Adipocyte (in vitro differentiated cells): ENCODE results near the gene F3.

Experiments
- DNase-seq: peaks from one replicate; pipeline ENCODE4 v3.0.0-alpha.2; 2015; ENCODE audit warnings: low read depth
- H3K27me3 ChIP-seq: replicated peaks from 2 replicates; pipeline ENCODE4 v1.7.0; 2013; ENCODE audit warnings: mild to moderate bottlenecking, low read length, moderate library complexity; ENCODE audit not compliant: control insufficient read depth, insufficient read depth
- H3K36me3 ChIP-seq: 2 replicates; pipeline ENCODE4 v1.7.0; 2013; ENCODE audit warnings: low read length, mild to moderate bottlenecking, moderate library complexity; ENCODE audit not compliant: control insufficient read depth, insufficient read depth, severe bottlenecking
- H3K4me1 ChIP-seq: 2 replicates; pipeline ENCODE4 v1.7.0; 2013; ENCODE audit warnings: mild to moderate bottlenecking, low read length, moderate library complexity; ENCODE audit not compliant: control insufficient read depth, insufficient read depth
- H3K4me3 ChIP-seq: 2 replicates; pipeline ENCODE4 v1.7.0; 2013; ENCODE audit warnings: mild to moderate bottlenecking, low read length, moderate library complexity
- H3K9ac ChIP-seq: 2 replicates; pipeline ENCODE4 v1.7.0; 2013; ENCODE audit warnings: mild to moderate bottlenecking, low read length, moderate library complexity
- H3K9me3 ChIP-seq: 2 replicates; pipeline ENCODE4 v1.7.0; 2013; ENCODE audit warnings: mild to moderate bottlenecking, low read length, moderate library complexity; ENCODE audit not compliant: control insufficient read depth

F3 gene

DNA sequence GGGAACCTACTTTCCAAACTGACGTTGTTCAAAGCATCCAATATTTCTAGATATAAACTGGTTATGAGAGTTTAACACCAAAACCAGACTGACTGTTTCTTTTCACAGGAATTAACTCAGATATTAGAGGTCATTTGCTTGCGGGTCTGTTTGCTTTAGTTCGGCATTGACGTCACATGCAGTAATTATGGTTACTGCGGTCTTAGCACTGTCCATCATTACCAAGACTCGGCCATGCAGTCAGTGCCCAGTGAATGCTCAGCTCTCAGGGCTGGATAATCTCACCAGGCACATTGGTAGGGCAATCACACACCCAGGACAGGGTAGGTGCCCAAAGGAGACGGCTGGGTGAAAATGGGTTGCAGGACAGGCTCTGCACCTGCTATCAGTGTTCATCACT lies 9.9 kb upstream of the F3 start:
- no peak for DNase-seq
- H3K36me3 ChIP-seq: no peaks in the 10 kb centered on the region
- H3K4me1 ChIP-seq: peaks cover 16% of the 10 kb centered on the region
- no peak overlapping the region for H3K4me3 ChIP-seq
- H3K9me3 ChIP-seq: no peaks in the 10 kb centered on the region
- H3K27me3 ChIP-seq: no peaks in the 10 kb centered on the region
- H3K9ac ChIP-seq: no peak overlapping the region

DNA sequence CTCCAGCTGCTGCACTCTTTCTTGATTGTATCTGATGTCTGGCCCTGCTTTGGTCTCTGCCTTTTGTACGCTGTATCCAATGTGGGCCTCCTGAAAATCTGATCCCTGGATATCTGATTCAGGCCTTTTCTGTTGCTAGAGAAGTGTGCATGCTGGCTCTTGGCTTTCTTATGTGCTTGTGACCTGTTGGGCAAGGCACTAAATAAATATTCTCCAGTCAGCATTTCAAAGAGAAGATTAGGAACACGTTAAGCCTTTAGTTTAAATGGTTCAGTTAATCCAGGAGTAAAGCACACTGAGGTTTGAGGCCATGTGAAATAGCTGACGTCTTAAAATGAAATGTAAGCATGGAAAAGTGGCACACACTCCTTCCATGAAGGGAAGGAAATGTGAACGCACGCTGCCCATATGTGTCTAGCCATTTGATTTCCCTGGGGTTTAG lies 9.3 kb upstream of the F3 start:
- peak; percentile 30 for DNase-seq
- Histone ChIP-seq H3K4me1 (peaks cover 17% of the 10 kb centered on the region), H3K27me3 (no peaks in the 10 kb centered on the region), H3K9ac (no peak overlapping the region), H3K9me3 (no peaks in the 10 kb centered on the region), H3K36me3 (no peaks in the 10 kb centered on the region), H3K4me3 (no peak overlapping the region)

DNA sequence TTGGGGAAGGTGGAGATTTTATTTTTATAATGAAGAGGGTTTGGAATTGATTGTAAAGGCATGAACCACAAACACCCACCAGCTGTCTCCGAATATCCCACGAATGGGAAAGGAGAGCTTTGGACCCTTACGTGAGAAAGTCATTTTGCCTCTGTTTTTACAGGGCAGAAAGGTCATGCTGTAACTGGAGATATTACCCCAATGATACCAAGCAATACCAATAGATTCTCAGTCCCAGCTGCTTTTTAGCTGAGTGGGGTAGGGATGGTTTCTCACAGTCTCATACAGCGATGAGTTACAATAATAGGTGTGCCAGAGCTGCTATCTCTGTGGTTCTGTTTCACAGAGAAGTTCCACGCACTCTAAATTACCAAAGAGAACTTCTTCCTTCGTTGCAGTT lies 8.8 kb upstream of the F3 start:
- H3K4me1 ChIP-seq: peaks cover 21% of the 10 kb centered on the region

DNA sequence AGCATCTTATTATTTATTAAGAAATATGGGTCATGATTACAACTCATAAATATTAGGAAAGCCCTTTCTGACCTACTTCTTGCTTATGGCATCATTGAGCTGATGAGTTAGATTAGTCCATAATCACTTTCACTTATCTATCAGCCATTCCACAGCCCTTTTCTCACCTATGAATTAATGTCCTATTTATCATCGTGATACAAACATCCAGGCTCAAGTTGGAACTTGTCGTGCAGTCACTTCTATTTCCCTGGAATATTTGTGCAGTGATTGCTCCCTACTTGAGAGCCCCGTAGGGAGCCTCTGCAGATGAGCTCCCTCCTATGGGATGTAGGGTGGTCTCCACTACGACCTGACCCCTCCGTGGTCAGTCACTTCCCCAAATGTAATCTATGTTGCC lies 8.1 kb upstream of the F3 start:
- DNase-seq: no peak
- Histone ChIP-seq H3K36me3 (no peaks in the 10 kb centered on the region), H3K4me1 (peaks cover 27% of the 10 kb centered on the region), H3K27me3 (no peaks in the 10 kb centered on the region), H3K9ac (no peak overlapping the region), H3K9me3 (no peaks in the 10 kb centered on the region), H3K4me3 (no peak overlapping the region)

More for the DNA sequence above, 8.8 kb upstream of the F3 start:
- no peak for DNase-seq
- Histone ChIP-seq H3K9ac (no peak overlapping the region), H3K9me3 (no peaks in the 10 kb centered on the region), H3K4me3 (no peak overlapping the region), H3K36me3 (no peaks in the 10 kb centered on the region), H3K27me3 (no peaks in the 10 kb centered on the region)

DNA sequence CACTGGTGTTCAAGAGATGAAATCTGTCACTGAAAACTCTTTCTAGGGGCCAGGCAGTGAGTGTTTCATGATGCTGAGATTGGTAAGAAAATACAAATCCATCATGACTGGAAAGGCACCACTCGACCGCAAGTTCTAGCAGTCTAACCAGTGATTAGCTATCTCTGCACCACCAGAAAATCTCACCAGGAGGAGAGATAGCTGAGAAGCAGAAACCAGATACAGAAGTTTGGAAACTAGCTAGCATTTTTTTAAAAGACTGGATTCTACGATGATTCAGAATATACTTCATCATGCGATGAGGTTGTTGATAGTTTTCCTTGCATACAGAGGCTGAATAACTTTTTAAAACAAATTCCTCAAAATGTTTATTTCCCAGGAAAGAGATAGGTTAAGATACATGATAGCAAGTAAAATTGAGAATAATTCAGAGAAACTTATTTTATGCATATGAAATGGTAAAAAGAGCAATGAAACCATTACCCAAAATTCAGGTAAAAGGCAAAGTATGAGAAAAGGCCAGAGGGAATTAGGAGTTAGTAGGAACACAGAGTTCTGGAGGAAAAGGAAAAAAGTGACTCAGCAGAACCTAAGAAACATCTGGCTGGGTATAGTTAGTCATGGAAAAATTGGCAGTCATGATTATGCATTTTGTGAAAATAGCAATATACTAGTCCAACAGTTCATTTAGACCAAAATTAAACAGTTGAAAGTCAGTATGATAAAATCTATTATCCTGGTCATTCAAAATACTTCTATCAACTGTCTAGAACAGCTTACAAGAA lies 3.3 kb upstream of the F3 start:
- Histone ChIP-seq H3K27me3 (no peaks in the 10 kb centered on the region), H3K9ac (peak overlapping the region; percentile 91), H3K4me1 (peaks cover 40% of the 10 kb centered on the region), H3K36me3 (peaks cover 3% of the 10 kb centered on the region), H3K9me3 (no peaks in the 10 kb centered on the region), H3K4me3 (peak overlapping the region; percentile 73)
- DNase-seq: peak; percentile 89

DNA sequence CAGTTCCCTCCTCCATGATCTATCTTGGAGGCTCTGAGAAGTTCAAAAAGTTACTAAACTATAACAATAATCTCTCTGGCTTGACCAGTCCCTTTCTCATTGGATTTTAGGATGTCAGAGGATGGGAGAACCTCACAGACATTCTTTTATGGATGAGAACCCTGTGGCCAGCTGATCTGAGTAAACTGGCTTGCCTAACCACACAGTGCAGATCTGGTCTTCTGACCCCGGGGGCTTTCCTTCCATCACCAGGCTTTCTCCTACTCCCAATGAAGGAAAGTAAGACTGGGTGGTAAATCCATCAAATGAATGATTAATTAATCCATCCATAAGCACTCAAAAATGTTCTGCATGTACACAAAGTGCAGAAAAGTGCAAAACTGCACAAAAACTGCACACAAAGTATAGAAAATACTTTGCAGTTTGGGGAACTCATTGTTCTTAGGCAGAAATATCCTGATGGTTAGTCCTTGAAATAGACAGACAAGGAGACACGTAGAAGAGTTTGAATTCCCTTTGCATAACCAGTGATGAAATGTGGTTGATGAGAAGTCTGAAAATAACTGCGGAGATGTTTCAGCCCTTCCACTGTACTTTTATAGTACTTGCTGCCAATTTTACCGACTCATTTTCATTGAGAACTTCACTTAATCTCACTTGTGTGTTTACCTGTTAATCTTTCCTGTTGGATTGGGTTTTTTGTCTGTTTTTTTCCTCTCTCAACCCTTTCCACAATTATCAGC lies 2.5 kb upstream of the F3 start:
- peaks cover 44% of the 10 kb centered on the region for H3K4me1 ChIP-seq
- H3K9me3 ChIP-seq: no peaks in the 10 kb centered on the region
- H3K36me3 ChIP-seq: peaks cover 9% of the 10 kb centered on the region
- H3K9ac ChIP-seq: peak overlapping the region; percentile 91
- H3K4me3 ChIP-seq: peak overlapping the region; percentile 73
- no peaks in the 10 kb centered on the region for H3K27me3 ChIP-seq
- DNase-seq: no peak

DNA sequence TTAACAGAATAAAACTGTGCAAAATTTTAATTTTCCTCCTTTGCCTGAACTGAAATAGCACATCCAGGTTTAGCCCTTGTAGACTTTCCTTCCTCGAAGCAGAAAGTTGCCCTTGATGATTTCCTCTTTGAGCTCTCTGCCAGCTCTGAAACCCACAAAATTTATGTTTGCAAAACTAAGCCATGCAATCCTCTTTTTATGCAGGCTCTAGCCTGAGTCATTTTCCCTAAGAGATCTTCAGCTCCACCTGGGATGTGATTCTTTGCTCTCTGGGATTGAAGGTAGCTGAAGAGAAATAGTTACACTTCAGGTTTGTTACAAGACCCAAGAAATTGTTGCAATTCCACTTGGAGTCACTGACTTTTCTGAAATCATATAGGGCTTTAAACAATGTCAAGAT lies 1.4 kb upstream of the F3 start:
- DNase-seq: peak; percentile 65
- peak overlapping the region; percentile 91 for H3K4me3 ChIP-seq
- H3K27me3 ChIP-seq: no peaks in the 10 kb centered on the region
- peaks cover 52% of the 10 kb centered on the region for H3K4me1 ChIP-seq
- peaks cover 20% of the 10 kb centered on the region for H3K36me3 ChIP-seq
- H3K9me3 ChIP-seq: no peaks in the 10 kb centered on the region
- peak overlapping the region; percentile 91 for H3K9ac ChIP-seq

DNA sequence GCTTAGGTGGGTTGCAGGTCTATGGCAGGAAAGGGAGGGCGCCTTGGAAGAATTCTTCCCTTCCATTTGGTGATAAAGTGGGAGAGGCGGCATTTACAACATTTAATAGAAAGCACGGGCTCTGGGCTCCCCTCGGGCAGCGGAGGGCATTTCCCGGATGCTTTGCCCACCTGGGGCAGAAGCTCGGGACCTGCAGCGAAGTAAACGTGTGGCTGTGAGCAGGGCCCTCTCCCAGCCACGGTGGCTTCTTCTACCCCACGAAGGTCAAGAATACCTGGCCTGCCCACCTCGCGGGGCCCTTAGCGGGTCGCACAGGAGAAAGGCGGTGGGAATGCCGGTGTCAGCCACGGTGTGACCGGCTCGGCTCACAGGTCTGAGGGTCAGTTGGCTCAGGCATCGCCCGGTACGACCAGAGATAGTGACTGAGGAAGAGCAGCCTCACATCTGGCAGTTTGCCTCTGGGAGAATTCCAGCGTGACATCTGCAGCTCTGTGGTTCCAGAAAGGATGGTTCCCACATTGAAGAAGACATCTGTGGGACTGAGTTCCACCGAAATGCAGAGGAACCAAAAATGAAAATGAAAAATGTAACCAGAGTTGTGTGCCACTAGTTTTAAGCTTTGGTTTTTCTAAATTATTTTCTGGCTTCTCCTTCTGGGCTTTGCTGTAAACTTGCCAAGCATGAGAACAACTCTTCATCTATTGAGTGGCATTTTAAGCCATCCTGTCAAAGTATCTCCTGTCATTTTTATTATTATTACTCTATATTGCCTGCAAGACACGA lies 720 bp upstream of the F3 start:
- no peaks in the 10 kb centered on the region for H3K27me3 ChIP-seq
- peak; percentile 63 for DNase-seq
- peaks cover 59% of the 10 kb centered on the region for H3K4me1 ChIP-seq
- peak overlapping the region; percentile 91 for H3K9ac ChIP-seq
- H3K4me3 ChIP-seq: peak overlapping the region; percentile 91
- peaks cover 27% of the 10 kb centered on the region for H3K36me3 ChIP-seq
- H3K9me3 ChIP-seq: no peaks in the 10 kb centered on the region

DNA sequence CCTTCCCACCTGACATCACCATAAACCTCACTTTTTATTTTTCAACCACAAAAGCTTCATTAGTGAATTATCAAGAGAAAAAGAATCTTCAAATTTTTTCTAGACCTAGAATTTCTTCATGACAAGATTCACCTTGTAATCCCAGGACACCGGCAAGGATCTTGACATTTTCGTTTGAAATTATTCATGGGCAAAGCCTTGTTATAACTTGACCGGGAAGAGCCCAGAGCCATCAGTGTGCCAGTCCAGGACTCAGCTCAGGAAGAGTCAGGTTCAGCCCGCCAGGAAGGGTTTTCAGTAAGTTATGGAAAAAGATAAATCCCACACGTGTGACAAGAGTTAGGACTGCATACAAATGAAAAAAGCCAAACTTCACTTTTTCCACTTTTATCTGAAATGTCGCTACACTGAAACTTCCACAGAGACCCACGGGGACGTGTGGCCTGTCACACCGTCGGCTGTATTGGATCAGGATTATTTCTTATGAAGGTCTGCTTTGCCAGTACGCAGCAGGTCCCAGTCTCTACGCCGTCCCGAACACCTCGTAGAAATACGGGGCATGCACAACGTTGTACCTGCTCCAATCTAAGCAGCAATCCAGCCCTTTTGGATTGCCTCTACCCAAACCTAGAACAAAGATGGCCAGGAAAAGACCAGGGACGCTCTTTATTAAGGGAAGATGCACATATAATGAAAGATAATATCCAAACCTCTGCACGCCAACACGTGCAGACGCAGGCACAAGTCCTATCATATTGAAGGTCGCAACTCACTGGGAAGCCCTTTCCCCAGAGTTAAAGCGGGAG lies 916 bp downstream of the F3 start:
- Histone ChIP-seq H3K9ac (peak overlapping the region; percentile 87), H3K4me3 (peak overlapping the region; percentile 89), H3K9me3 (no peaks in the 10 kb centered on the region), H3K27me3 (no peaks in the 10 kb centered on the region), H3K36me3 (peaks cover 43% of the 10 kb centered on the region), H3K4me1 (peaks cover 72% of the 10 kb centered on the region)
- DNase-seq: peak; percentile 15

DNA sequence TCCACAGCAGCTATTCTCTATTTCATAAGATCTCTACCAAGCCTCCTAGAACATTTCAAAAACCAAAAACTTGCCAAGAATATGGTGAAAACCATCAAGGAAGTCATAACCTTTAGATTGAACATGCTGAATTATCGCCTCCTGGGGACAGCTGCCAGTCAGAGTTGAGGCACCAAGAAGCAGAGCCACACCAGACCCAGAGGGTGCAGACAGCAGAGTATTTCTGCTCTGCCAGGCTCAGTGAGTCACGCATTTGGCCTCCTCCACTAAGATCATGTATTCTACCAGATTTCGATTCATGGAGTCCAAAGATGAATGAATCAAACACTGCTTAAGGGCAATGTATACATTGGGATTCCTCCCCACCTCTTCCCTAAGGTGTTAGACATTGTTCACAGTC lies 2.1 kb downstream of the F3 start:
- Histone ChIP-seq H3K36me3 (peaks cover 55% of the 10 kb centered on the region), H3K27me3 (no peaks in the 10 kb centered on the region)
- DNase-seq: peak; percentile 73

More for the DNA sequence above, 2.1 kb downstream of the F3 start:
- peak overlapping the region; percentile 89 for H3K4me3 ChIP-seq
- H3K9ac ChIP-seq: peak overlapping the region; percentile 87
- H3K4me1 ChIP-seq: peaks cover 64% of the 10 kb centered on the region
- no peaks in the 10 kb centered on the region for H3K9me3 ChIP-seq
